Keratinocyte (primary cell): ENCODE results near the gene SPTBN1.

Experiments used
- CTCF ChIP-seq, 3 experiments: IDR thresholded peaks in 1 of 3; conservative IDR thresholded peaks in 1 of 3; optimal IDR thresholded peaks in 1 of 3; 2 replicates in 2 of 3; 3 replicates in 1 of 3; pipeline versions ENCODE3 to v1.5.1; 2011; ENCODE audit warnings: low read length in 3 of 3, mild to moderate bottlenecking in 3 of 3, moderate library complexity in 2 of 3, control low read depth in 1 of 3, inconsistent platforms in 1 of 3; ENCODE audit not compliant: insufficient read depth in 2 of 3; ENCODE audit errors: extremely low read depth in 1 of 3
- EZH2 ChIP-seq: IDR thresholded peaks from one replicate; pipeline ENCODE4 v1.6.1; 2012; ENCODE audit warnings: inconsistent platforms, mild to moderate bottlenecking, low read length, moderate library complexity

DNA sequence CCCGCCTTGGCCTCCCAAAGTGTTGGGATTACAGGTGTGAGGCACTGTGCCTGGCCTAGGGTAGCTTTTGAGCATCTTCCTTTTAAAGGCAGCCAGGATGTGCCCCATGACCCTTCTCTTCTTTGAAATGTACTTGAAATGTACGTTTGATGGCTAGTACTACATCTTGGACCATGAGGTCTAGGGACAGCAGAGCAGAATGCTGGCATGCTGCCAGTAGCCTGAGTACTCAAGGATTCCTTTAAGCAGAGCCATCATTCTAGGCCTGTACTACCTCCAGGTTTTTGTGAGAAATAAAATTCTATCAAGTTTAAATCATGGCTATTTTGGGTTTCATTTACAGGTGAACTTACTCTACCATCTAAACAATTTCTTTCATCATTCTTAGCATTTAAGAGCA is 264.4 kb downstream of the SPTBN1 start:
- TF ChIP-seq CTCF (optimal IDR thresholded peaks at IDR 0.05 in 1 of 3, IDR thresholded peaks at IDR 0.05 in 1 of 3, conservative IDR thresholded peaks at IDR 0.05 in 1 of 3; ENCODE audit: extremely low read depth in 1 of 3, insufficient read depth in 2 of 3, low read length in 3 of 3): no peak
- TF ChIP-seq EZH2: no peak
